Fibroblast of skin of back (primary cell): ENCODE data around the gene GNL3.

Source experiments
- DNase-seq: peaks from one replicate; pipeline ENCODE4 v3.0.0-alpha.2; 2013

GNL3 gene

GRCh38 chr3:52688266-52688665, 2.4 kb downstream of the GNL3 start:
- no peak for DNase-seq

- DNase-seq, result no peak
Measured at GRCh38 chr3:52689151-52689550, 3.3 kb downstream of the GNL3 start.

- no peak for DNase-seq
Measured at GRCh38 chr3:52690560-52690959, 4.7 kb downstream of the GNL3 start.

- DNase-seq, result no peak
Measured at GRCh38 chr3:52693071-52693470, 7.2 kb downstream of the GNL3 start.

DNA sequence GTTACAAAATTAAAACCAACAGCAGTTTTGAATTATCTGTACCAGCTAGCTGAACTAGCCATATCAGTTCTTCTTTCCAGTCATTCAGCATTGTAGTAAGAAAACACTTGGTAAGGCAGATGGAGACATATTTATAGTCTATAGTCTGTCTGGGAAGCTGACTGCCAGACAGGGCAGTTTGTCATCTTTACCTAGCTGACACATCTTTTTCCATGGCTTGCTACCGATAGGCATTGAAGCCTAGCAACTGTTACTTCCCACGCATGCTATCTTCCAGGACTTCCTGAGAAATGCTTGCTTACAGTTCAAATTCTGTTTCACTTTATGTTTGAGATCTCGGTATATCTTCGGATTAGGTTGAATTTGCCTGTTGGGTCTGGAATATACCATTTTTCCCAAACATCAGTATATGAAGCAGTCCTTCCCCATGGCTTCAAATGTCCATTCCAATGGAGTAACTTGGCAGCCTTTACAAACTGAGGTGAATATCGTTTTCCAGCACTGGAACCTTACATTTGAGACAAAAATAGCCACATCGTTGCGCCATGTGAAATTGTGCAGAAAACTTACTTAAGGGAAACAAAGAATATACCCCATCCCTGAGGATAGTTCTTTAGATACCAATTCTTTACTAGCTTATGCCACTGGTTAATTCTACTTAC, 8.8 kb downstream of the GNL3 start:
- no peak for DNase-seq

DNA sequence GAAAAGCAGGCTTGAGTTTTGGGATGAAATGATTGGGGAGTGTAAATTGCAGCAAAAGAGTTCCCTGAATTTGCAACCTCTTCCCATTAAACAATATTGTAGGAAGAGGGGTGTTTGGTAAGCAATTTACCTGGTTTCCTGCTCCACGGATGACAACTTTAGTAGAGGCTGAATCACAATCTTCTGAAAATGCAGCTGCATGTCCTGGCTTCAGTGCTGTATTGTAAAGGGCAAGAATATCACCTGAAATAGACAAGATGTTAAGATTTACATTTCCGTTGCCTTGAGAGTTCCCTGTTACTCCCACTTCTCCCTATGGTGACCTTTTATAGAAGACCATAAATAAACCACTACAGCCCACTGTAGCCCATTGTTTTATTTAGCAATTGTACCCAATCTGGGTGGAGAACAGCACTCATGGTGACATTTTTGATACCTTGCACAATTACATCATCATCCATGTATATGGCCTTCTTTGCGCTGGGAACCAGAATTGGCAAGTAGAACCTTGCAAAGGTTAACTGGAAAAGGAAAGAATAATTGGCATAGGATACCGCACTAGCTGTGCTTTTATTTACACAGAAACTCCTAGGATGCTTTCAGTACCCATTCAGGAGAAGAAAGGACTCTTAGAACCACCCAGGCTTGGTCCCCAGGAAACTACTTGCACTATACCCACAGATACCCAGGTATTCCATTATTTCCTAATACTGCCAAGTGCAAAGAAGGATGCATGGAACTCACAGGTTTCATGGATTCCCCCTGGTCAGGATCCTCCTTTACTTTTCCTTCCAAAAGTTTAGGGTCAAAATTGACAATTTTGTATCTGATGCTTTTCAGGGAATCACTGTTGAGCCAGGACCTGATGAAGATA, 10.2 kb downstream of the GNL3 start:
- no peak for DNase-seq

- no peak for DNase-seq
Measured at GRCh38 chr3:52696830-52697631, 11.2 kb downstream of the GNL3 start.

GRCh38 chr3:52697632-52697965, 11.8 kb downstream of the GNL3 start:
- no peak for DNase-seq

- no peak for DNase-seq
Measured at GRCh38 chr3:52703341-52703740, 17.5 kb downstream of the GNL3 start.

GRCh38 chr3:52704611-52705437, 19.0 kb downstream of the GNL3 start:
- peak; percentile 40 for DNase-seq

- DNase-seq, result no peak
Measured at GRCh38 chr3:52705438-52705687, 19.5 kb downstream of the GNL3 start.

DNA sequence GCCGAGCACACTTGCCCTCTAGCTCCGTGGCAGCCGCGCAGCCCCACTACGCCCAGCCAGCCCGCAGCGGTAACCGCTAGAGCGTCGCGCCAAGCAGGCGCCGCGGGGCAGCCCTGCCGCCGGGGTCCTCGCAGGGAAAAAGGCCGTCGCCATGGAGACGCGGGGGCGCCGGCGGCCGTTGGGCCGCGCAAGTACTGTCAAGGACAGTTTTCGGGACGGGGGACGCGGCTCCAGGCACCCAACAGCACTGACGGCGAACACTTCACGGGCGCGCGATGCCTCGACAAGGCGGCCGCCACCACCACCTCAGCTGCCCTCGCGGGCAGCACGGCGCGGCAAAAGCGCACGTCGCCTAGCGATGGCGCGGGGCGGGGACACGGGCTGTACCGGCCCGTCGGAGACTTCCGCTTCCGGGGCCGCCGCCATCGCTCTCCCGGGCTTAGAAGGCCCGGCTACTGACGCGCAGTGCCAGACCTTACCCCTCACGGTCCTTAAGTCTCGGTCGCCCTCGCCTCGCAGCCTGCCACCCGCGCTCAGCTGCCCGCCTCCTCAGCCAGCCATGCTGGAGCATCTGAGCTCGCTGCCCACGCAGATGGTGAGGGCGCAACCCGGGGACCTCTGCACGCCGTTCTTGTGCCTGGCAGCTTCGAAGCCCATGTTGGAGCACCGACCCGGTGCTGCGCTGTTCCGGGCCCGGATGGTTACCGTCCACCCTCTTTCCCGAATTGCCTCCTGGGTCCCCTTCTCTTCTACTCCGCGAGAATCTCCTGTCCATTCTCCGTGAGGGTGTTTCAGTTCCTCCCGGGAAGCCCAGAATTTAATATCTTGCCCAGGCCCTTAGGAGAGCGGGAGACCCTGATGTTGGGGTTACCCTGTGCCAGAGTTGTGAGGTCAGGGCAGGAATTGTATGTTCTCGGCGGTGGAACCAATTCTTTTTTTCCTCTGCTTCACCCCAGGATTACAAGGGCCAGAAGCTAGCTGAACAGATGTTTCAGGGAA, 20.2 kb downstream of the GNL3 start, which contains the start of the genes GLT8D1 and SPCS1:
TSS of gene GLT8D1 (minus strand) at position 104 of the 999 bp plus-strand sequence. CDS start 5,331 bp downstream, outside the sequence.
TSS of gene SPCS1 (plus strand) at position 419 of the 999 bp plus-strand sequence. CDS start at position 560, 141 bp downstream.
- DNase-seq, result peak; percentile 87

GRCh38 chr3:52707585-52707984, 21.8 kb downstream of the GNL3 start:
- DNase-seq, result no peak

DNA sequence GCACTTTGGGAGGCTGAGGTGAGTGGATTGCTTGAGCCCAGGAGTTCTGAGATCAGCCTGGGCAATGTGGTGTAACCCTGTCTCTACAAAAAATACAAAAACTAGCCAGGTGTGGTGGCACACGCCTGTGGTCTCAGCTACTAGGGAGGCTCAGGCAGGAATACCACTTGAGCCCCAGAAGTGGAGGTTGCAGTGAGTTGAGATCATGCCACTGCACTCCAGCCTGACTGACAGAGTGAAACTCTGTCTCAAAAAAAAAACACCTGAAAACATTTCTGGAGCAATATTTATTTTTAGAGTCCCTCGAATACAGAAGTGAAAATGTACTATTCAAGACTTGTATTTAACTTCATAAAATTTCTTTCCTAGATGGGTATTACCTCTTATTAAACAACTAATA, 24.7 kb downstream of the GNL3 start:
- no peak for DNase-seq

- no peak for DNase-seq
Measured at GRCh38 chr3:52712291-52713212, 26.7 kb downstream of the GNL3 start.

DNA sequence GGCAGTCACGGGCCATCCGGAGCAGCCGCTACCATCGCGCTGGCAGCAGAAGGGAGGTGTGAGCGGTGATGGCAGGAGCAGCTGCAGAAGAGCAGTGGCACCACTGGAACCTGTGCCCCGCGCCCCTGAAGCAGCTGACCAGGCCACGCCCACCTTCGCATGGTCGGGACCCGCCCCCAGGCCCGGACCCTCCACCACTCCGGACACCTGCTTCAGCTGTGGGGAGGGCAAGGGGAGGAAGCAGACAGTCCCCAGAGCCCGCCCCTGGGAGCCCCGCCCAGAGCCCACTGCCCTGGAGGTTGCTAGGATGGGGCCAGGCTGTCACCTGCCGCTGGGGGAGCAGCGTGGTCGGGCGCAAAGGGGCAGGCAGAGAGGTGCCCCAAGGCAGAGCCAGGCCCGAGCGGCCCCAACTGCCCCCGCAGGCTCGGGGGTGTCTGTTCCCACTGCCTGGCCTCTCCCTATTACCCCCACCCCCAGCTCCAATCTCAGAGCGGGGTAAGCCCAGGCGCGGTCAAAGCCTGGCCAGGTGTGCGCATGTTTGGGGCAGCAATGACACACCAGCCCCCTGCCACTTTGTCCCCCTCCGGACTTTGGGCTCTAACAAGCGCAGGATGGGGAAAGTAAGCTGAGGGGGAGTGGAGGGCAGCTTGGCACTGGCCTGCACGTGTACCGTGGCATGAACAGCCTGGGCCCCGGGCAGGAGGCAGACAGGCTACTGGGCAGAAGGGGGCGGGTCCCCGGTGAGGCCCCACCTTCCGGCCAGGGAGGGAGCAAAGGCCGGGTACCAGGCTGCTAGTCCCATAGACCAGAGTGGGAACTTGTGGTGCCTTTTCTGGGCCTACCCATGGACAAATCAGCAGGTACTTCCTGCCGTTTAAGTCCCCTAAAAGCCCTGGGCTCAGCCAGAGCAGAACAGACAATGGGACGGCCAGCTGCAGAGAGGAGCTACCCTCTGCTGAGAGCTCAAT, 28.8 kb downstream of the GNL3 start:
- DNase-seq, result no peak

DNA sequence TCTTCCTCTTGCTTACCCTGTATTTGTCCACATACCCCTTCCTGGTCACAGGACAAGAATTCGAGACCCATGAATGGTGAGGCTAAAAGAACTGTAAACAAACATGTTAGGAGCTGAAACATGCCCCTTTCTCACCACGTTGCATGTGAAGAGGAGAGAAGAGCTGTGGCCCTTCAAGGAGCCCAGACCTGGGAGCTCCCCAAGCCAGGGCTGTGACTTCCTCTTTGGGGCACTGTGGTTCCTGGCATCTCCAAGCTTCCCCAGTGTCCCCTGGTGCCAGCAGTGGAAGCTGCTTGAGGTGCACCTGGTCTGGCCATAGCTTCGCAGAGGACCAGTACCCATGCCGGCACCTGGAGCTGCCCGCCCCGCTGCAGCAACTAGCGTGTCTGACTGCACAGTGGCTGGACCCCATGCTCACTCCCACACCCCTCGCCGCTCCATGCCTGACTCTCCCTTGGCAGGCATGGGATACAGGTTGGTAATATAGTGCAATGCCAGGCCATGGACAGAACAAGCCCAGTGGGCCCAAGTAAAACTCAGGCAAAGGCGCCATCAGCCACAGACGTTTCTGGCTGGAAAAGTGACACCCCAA, 30.0 kb downstream of the GNL3 start:
- no peak for DNase-seq

- DNase-seq, result no peak
Measured at GRCh38 chr3:52719618-52720017, 33.8 kb downstream of the GNL3 start.
